GM18511 (cell line): ENCODE measurements around the gene DCXR.

Experiments
- ATAC-seq: cut with Tn5 transposase; IDR thresholded peaks from one replicate; pipeline ENCODE4 v1.9.1; 2021; ENCODE audit warnings: mild to moderate bottlenecking, moderate library complexity; ENCODE audit not compliant: unreplicated experiment

Gene DCXR

DNA sequence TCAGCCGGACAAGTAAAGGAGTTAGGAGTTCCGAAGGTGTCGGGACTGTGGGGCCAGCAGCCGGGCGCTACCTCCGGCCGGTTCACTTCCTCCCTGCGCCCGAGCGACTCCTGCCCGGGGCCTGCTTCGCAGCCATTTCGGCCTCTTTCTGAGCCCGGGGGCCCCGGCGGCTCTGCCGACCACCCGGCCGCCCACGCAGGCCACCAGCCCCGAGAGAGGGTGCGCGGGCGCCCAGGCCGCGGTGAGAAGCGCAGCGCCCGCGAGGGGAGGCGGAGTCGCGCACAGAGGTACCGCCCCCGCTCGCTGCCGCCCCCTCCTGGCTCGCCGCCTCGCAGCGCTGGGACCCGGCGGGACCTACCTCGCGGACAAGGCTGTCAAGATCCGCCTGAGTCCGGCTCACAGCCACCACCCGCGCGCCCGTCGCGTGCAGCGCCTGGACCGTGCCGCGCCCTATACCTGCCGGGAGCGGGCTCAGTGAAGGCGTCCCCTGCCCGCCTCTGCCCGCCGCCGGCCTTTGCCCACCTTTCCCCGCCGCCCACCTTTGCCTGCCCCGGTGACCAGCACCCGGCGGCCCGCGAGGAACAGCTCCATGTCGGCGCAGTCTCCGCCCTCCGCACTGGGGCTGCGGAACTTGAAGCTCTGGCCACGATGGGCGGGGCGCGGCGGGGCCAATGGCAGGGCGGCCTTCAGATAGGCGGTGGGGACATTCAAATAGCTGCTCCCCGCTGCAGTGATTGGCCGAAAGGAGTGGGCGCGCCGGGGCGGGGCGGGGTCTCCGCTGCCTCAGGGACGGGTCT is at the start of gene DCXR:
DCXR (minus strand) TSS at position 606 of the 797 bp plus-strand sequence; CDS start at position 591, 15 bp downstream.
- ATAC-seq = peak; percentile 92

- no peak for ATAC-seq
Observed at GRCh38 chr17:82085931-82086764, 48.7 kb upstream of the DCXR start.

GRCh38 chr17:82085031-82085861 is 47.7 kb upstream of the DCXR start:
- ATAC-seq = no peak

DNA sequence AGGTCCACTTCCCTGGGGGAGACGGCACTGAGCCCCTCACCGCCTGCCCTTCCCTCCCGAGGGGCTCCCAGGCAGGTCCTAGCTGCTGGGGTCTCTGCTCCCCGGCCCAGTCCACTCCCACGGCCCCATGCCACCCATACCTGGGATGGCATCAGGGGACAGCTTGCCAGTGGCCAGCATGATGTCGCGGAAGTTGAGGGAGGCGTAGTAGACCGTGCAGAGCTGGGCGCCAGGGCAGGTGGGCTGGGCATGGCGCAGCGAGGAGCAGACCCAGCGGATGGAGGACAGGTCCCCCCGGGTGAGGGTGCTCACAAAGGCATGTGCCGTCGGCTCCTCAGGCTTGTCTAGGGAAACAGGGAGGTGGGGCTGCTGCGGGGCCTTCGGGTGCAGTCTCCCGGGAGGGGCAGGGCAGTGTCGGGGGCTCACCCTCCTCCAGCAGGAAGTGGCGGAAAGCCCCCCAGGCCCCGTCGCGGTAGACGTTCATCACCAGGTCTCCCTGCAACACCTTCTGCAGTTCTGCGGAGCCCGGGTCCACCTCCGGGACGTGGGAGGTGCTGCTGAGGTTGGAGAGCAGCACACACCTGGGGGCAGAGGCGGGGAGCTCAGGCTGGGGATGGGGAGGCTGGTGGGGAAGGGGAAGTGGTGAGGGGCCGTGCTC is 47.0 kb upstream of the DCXR start:
- ATAC-seq = no peak

- no peak for ATAC-seq
Observed at GRCh38 chr17:82083533-82084359, 46.2 kb upstream of the DCXR start.

DNA sequence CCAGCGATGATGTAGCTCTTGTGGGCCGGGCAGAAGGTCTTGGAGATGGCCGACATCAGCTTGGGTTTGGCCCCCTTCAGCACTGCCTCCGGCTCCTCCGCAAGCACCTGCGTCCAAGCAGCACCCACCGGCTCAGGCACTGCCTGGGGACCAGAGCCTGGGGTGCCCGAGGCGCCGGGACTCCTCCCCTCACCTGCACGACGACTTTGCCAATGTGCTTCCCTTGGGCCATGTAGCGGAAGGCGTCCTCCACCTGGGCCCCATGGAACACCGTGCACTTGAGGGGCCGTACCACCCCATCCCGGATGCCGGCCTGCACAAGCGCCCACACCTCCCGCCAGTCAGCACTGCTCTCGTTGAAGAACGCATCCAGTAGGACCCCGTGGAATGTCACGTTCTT is 45.5 kb upstream of the DCXR start:
- ATAC-seq = no peak

- ATAC-seq = no peak
Observed at GRCh38 chr17:82082456-82082855, 45.0 kb upstream of the DCXR start.

- no peak for ATAC-seq
Observed at GRCh38 chr17:82081966-82082365, 44.5 kb upstream of the DCXR start.

DNA sequence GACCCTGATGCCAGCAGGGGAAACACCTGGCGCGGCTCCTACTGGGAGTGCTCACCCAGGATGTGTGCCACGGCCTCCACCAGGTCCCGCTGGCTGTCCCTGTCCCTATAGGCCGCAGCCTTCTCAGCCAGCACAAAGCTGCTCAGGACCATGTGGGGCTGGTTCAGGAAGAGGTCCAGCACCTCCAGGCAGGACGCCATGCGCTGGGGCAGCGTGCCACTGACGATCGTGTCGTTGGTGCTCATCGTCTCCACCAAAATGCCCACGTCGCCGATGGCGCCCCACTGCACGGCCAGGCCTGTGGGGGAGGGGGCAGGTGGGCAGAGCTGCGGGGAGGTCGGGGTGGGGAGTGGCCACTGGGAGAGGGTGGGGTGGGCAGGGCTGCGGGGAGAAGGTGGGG is 44.0 kb upstream of the DCXR start:
- ATAC-seq = no peak

DNA sequence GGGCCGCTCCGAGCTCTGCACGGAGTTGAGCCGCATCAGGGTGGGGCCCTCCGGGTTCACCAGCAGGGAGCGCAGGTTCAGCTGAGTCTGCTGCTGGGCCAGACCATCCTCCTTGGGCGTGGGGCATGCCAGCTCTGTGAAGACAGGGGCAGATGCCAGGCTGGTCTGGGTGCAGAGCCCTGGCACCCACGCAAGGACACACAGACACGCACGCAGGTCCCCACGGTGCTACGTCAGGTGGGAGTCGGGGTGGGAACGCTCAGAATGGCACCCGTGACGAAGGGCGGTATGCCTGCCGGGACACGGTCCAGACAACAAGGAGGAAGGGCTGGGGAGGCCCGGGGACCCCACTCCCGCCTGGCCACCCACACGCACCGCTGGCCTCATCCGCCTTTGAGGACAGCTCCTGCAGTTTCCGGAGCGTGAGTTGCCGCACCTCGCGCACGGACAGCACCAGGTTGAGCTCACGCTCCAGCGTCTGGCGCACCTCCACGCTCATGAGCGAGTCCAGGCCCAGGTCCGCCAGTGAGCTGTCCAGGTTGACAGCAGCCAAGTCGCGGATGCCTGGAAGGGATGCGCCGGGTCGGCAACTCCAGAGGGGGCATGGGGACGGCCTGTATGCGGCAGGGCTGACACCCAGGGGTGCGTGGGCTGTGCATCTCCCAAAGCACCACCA is 43.4 kb upstream of the DCXR start:
- no peak for ATAC-seq

DNA sequence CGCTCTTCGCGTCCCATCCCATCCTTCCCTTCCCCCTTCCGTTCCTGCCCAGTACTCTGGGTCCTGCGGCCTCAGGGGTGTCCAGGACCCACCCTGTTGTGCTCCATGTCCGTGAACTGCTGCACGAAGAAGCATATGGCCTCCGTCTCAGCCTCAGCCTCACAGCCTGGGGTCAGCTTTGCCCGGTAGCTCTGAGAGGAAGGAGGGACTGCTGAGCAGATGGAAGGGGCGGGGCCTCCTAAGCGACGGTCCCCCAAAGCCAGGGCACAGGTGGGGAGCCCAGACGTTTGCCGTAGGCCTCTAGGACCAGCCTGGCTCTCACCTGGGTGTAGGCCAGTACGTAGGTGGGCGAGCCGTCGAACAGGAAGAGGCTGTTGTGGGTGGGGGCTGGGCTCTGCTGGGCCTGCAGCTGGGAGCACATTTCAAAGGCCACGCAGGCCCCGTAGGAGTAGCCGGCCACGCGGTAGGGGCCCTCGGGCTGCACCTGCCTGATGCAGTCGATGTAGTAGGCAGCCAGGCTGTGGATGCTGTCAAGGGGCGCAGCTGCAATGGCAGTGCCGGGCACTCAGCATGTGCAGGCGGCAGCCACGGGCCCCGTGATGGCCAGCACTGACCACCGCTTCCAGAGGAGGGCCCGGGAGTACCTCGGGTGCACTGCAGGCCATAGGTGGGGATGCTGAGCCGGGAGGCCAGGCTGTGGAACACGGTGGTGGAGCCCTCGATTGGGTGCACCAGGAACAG is 42.7 kb upstream of the DCXR start:
- ATAC-seq = no peak

GRCh38 chr17:82079001-82079677 is 41.6 kb upstream of the DCXR start:
- ATAC-seq = no peak

GRCh38 chr17:82078433-82078832 is 40.9 kb upstream of the DCXR start:
- no peak for ATAC-seq

GRCh38 chr17:82077617-82078358 is 40.3 kb upstream of the DCXR start:
- no peak for ATAC-seq

DNA sequence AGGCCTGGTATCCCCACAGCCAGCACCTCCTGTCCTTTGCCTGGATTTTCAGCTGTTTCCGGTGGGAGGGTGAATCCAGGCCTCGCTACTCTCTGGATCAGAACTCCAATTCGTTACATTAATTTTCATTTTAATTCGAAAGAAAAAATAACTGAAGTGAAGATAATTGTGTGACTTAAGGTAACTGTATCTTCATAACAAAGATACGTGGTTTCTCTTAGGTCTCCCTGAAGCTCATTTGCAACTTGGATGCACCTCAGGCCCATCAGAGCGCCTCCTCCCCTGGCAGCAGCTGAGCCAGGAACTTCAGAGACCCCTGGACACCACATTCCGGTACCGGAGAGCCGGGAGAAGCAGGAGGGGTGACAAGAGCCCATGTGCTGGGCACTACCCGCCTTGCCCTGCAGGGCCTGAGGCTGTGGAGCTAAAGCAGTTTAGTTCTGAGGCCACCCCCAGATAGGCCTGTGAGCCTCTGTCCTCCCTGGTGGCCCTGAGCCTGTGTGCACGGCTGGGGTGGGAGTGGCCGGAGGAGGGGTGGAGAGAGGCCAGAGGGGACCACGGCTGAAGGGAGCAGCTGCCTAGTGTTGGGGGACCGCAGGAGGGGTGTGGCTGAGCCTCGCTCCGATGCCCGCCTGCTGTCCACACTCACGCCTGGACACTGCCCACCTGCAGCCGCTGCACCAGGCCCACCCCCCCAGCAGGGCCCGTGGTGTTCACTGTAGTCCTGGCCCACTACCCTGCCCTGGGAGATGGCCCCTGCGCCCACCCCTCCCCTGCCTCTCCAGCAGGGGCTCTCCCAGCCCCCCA is 39.5 kb upstream of the DCXR start:
- ATAC-seq = no peak

- no peak for ATAC-seq
Observed at GRCh38 chr17:82076018-82076784, 38.7 kb upstream of the DCXR start.
